EL (cell line): ENCODE data around the gene TULP4.
"Not testable (repeated sequence)": the region's sequence is repeated elsewhere in the genome, so short reads cannot be mapped to it uniquely, and the experiment has no call there.

Source experiments
- DNase-seq: peaks from one replicate; pipeline ENCODE4 v3.0.0-alpha.2; 2016

TULP4 gene

DNA sequence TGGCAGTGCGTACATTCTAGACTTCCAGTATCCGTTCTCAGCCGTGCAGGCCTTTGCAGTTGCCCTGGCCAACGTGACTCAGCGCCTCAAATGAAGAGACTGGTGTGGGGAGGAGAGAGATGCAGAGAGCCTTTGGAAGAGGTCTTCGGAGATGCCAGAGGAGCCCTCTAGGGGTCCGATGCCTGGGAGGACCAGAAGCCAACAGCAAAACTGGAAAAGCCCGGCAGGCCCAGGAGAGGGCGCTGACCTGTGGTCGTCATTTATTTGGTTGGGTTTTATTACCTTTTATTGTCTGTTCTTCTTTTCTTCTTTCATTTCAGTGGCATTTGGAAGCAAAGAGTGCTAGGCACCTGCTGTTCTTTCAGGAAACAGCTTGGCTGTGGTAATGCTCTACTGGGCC lies 194.3 kb downstream of the TULP4 start:
- DNase-seq: peak; percentile 5

DNA sequence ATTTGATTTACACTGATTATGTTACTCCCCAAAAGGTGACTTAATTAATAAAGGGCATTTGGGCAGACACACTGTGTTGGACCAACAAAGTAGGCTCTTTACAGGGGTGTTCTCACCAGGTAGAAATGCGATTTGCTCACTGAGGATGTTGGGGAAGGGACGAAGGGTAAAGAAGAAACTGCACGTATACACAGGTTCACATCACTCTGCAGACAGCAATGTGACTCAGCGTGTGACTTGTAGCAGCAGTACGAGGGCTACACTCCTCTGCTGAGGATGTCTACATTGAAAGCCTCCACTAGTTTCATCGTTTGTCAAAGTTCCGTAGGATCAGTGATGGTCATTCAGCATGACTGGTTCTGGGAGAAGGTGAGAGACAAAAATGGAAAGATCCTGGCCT lies 194.9 kb downstream of the TULP4 start:
- DNase-seq: no peak

DNA sequence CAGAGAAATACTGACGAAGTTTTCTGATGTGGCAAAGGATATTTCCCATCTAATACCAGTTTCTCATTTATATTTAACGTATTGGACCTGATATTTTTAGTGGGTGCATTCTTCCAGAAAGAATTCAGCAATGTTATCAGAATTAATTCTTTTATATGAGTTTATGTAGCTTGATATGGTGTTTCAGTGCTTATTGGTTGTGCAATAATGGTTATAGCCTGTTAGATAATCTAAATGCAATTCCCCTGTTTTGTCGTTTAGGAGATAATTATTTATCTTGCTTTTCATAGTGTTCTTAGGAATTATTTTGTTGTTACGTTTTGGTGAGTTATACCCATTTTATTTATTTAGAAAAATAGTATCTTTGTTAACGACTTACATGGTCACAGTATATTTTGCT lies 196.2 kb downstream of the TULP4 start:
- DNase-seq: no peak

DNA sequence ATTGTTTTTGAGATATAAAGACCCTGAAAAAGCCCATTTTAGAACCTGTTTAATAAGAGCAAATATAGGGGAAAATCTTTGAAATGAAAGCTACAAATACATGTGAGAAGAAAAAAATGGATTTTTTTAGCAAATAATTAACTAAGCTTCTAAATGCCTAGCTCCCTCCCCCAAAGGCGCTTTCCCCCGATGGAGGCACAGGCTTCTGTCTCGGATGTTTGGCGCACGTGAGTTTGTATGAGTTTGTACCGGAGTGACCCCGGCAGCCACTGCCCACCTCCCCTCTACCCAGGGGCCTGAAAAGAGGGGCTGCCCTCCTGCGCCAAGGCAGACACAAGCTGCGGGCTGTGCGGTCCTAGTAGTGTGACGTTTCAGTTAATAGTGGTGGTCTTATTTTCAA lies 197.2 kb downstream of the TULP4 start:
- no peak for DNase-seq

DNA sequence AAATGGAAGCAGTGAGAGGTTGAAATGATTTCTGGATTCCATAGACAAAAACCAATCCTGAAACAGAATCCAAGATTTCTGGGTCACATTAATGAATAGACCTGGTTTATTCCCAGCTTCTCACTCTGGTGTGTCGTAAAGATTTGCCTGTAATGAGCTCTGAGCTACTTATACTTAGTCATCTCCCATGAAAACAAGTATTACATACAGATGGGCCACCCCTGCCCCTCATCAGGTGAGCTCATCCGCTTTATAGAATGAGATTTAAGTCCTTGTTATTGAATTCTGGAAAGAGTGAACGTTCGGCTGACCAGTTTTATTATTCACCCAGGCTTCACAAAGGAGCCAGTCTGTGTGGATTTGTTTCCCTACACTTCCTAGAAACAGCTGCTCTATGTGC lies 200.5 kb downstream of the TULP4 start:
- DNase-seq: no peak

- DNase-seq: no peak
Measured at GRCh38 chr6:158514176-158514575, 201.9 kb downstream of the TULP4 start.

DNA sequence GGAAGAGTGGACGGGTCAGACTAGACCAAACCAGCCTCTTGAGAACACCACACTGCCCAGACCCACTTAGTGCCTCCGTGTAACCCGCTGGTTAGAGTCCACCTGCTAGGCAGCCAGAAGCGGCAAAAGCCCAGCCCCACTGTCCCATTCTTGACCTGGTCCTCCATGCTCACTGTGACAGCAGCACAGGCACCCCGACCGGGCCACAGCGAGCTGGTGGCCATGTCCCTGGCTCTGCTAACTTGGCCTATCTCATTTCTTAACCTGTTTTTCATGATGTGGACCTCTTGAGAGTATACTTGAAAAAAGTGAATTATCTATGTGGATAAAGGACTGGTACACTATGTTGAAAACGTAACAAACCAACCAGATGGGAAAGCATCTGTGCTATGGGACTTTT lies 202.7 kb downstream of the TULP4 start:
- no peak for DNase-seq

- no peak for DNase-seq
Measured at GRCh38 chr6:158516098-158516497, 203.8 kb downstream of the TULP4 start.

GRCh38 chr6:158517038-158517437 lies 204.8 kb downstream of the TULP4 start:
- no peak for DNase-seq

- no peak for DNase-seq
Measured at GRCh38 chr6:158517581-158517980, 205.3 kb downstream of the TULP4 start.

GRCh38 chr6:158518191-158519127 lies 206.2 kb downstream of the TULP4 start:
- DNase-seq: peak; percentile 89

- peak; percentile 5 for DNase-seq
Measured at GRCh38 chr6:158519300-158519699, 207.0 kb downstream of the TULP4 start.

DNA sequence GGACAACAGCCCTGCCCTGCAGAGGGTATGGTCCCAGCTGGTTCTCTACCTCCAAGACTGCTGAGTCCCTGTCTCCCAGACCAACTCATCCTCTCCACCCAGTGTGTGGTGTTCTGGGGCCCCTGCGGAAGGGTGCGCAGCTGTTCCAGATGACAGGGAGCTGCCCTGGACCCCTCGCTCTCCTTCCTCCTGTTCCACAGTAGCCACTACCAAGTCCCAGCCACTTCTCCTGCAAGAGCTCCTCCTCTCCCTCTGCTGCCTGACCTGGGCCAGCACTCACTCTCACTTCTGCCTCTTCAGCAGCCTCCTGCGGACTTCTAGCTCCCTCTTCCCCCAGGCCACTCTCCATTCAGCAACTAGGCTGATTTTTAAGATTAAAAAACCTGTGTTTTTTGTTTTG lies 207.5 kb downstream of the TULP4 start:
- no peak for DNase-seq

- DNase-seq: not testable (repeated sequence)
Measured at GRCh38 chr6:158520975-158521374, 208.7 kb downstream of the TULP4 start.

- DNase-seq: no peak
Measured at GRCh38 chr6:158521759-158522158, 209.5 kb downstream of the TULP4 start.

- DNase-seq: no peak
Measured at GRCh38 chr6:158522616-158523015, 210.4 kb downstream of the TULP4 start.

DNA sequence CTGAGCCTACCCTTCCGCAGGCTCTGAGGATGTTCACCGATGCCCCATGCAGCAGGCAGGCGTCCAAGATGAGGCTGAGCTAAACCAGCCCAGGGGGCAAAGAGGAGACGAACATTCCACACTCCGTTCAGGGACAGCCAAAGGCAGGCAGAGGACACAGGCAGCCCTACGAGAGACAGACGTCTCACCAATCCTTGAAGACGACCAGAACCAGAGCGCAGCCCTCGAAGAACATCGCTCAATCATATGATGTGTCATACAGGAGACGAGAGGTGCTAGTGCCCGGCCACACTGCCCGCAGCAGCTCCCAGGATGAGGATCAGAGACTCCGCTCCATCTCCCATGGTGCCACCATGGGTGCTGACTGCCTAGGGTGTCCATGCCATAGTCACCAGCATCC lies 212.0 kb downstream of the TULP4 start:
- no peak for DNase-seq

GRCh38 chr6:158527858-158528257 lies 215.6 kb downstream of the TULP4 start:
- DNase-seq: not testable (repeated sequence)

DNA sequence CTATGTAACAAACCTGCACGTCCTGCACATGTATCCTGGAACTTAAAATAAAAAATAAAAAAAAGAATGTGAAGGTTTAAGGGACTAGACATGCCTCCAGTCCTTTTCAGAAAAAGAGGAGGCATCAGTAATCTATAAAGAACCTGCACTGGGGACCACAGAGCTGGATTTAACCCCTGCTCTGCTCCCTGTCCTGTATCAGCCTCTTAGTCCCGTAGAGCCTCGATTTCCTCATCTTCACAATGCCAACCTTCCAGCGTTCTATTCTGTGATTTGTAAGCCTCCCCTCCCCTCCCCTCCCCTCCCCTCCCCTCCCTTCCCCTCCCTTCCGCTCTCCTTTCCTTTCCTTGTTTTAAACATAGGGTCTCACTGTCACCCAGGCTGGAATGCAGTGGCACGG lies 216.6 kb downstream of the TULP4 start:
- DNase-seq: no peak

- DNase-seq: no peak
Measured at GRCh38 chr6:158529629-158530028, 217.4 kb downstream of the TULP4 start.

DNA sequence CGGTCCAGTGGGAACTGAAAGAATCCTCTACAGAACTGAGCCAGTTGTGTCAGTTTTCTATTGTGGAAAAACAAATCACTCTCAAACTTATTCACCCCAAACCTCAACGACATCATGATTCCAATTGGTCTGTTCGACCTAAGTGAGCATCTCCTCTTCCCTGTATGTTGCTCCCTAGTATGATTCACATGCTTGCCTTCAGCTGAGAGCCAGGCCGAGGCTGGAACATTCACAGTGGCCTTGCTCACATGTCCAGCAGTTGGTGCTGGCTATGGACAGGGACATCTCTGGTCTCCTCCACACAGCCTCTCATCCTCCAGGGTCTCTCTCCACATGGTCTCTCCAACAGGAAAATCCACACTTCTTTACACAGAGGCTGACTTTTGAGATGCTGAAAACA lies 219.3 kb downstream of the TULP4 start:
- no peak for DNase-seq

GRCh38 chr6:158531970-158532369 lies 219.7 kb downstream of the TULP4 start:
- DNase-seq: no peak

DNA sequence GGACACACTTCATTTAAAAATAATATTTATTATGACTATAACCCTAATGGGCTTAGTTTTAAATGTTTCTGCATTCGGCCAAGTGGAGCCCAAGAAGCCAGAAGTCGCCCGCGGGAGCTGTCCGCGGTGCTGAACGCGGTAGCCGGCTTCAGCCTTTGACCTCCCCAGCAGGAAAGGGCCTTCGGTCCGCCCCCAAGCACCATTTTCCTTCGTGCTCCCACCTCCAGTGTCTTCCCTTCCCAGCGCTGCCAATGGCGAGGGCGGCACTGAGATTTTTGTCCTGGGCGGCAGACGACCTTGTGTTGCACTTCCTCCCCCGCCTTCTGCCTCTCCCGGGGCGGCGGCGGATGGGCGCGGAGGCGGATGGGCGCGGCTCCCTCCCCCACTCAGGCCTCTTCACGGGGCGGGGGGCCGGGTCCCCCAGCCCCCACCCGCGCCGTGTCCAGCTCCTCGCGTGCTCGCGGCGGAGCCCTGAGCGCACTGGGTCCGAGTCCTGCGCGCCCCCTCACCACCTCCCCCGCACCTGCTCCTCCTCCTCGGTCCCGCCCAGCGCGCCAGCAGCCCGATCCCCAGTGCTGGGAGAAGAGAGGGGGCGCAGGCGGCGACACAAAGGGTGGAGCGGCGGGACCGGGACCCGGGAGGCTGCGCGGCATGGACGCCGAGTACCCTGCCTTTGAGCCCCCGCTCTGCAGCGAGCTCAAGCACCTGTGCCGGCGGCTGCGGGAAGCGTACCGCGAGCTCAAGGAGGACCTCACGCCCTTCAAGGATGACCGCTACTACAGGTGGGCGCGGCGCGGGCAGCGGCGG lies 224.0 kb downstream of the TULP4 start:
- DNase-seq: peak; percentile 72
